ENCODE data around the gene RHBDL1.
A peak's percentile ranks its signal among the peaks of the same experiment; 100 is the strongest.

RHBDL1 gene

DNA sequence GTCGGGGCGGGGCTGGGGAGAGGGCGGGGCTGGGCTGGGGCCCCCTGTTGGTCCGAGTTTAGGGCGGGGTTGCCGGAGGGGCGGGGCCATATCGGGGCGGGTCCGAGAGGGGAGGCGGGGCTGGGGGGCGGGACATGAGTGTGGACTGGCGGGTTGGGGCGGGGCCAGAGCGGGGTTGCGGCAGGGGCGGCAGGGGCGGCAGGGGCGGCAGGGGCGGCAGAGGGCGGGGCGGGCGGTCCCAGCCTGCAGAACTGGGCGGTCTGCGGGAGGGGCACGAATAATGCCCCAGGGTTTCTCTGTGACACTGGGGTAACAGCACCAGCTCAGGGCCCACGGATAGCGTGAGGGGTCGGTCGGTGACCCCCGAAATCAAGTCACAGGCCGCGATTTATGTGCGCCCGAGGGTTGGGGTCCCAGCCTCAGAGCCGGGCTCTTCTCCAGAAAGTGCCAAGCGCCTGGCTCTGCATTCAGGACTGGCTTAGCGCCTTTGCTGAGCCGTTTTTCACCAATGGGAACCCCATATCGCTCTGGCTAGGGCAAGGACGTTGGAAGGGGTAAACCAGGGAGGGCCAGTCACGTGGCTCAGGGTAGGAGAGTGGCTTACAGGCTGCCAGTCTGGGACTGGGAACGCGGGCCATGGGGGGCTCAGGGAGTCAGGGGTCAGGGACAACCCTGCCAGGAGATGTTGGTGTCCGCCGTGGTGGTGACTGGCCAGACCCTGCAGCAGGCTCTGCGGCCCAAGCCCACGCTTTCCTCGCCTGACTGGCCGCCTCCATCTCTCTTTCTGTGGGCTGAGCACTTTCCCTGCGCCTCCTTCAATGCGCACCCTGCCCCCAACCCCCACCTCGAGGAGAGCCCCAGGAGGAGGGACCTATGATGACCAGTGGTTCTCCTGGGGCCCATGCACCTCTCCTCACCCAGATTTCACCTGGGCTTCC, 38.1 kb upstream of the RHBDL1 start:
- DNase-seq, result peak in 4 of 5 experiments; percentile 83 to 87 (median 84)

DNA sequence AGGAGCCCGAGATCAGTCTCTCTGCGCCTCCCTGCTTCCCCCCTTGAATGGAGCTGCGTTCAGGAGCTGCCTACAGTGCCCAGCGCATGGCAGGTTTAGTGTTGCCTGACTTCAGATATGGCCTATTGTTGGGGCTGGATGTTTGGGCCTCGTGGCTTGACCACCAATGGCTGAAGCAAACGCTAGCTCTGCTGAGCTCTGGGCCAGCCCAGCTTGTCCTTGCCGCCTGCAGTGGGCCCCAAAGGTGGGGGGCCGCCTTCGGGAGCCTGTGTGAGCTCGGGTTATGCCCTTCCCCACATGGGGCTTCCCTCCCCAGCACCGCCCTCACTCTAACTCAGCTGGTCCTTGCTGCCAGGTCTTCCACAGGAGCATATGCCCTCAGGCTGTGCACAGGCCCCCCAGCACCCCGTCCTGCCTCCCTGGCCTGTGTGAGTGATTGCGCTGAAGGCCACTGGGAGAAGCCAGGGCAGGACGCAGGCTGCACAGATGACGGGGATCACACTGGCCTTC, 37.4 kb upstream of the RHBDL1 start:
- DNase-seq, result no peak

DNA sequence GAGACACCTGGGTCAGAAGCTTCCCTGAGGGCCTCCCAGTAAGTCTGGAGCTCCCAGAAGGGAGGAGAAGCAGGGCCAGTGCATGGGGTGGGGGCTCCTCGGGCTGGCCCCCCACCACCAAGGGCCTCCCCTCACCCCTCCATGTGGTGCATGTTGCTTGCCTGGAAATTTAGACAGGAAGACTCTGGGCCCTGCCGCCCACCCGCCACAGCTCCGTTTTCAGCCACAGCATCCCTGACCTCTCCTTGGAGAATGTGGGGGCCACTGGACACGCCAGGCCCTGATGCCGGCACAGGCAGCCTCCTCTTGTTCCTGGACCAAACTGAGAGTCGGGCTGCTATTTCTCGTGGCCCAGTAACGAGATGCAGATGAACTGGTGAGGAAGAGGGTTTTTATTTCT, 36.6 kb upstream of the RHBDL1 start:
- DNase-seq, result no peak

DNA sequence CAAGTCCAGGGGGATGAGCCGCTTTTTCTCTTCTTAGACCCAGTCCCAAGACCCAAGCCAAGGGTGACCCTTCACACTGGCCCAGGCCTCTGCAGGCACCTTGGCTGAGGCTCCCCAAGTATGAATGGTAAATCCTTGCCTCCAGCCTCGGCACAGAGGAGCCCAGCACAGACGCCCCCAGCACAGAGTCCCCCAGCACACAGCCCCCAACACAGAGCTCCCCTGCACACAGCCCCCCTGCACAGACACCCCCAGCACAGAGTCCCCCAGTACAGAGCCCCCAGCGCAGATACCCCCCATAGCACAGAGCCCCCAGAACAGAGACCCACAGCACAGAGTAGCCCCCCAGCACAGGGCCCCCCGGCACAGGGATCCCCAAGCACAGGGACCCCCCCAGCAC, 34.9 kb upstream of the RHBDL1 start:
- DNase-seq, result no peak

DNA sequence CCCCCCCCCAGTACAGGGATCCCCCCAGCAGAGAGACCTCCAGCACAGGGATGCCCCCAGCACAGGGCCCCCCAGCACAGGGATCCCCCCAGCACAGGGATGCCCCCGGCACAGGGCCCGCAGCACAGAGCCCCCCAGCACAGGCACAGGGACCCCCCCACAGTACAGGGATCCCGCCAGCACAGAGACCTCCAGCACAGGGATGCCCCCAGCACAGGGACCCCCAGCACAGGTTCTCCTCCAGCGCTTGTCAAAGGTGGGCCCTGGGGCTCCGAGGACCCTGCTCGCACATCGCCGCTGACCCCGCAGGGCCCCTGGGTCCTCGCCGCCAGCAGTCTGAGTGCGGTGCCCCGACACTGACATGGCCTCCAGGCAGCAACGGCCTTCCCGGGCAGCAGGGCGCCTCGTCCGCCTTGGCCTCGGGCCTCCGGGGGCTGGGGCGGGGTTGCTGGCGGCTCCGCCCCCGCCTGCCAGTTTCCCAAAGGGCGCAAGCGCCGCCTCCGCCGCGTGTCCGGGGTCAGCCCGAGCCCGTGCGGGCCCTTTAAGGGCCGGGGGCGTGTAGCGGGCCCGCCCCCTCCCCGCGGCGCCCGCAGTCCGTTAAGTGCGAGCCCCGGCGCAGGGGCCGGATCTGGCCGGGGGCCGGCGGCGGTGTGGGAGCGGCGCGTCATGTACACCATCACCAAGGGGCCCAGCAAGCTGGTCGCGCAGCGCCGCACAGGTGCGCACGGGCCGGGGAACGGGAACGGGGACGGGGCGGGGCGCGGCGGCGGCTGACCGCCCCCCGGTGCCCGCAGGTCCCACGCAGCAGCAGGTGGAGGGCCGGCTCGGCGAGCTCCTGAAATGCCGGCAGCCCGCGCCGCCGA, 33.9 kb upstream of the RHBDL1 start, which contains the start of gene MCRIP2:
Gene MCRIP2 (plus strand): TSS at position 503 of the 863 bp plus-strand sequence. CDS start 164 bp downstream, at position 667.
- DNase-seq, result peak in 4 of 5 experiments; percentile 39 to 70 (median 48)

- peak in 1 of 5 experiments; percentile 40 for DNase-seq
These were observed 33.1 kb upstream of the RHBDL1 start for GRCh38 chr16:642189-643049.

DNA sequence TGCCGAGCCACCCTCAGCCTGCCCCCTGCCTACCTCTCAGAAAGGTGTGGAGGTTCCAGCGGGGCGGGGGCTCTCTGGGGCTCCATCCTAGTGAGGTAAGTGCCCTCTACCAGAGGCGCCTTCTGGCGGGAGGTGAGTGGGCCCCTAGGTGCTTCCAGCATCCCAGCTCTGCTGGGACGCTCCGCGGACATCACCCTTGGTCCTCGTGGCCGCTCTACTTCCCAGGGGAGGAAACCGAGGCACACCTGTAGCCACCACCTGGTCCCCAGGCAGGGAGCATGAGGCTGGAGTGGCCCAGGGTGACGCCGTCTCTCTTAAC, 32.5 kb upstream of the RHBDL1 start:
- DNase-seq, result no peak

- no peak for DNase-seq
These were observed 30.9 kb upstream of the RHBDL1 start for GRCh38 chr16:644556-644955.

- no peak for DNase-seq
These were observed 29.4 kb upstream of the RHBDL1 start for GRCh38 chr16:645852-646678.

DNA sequence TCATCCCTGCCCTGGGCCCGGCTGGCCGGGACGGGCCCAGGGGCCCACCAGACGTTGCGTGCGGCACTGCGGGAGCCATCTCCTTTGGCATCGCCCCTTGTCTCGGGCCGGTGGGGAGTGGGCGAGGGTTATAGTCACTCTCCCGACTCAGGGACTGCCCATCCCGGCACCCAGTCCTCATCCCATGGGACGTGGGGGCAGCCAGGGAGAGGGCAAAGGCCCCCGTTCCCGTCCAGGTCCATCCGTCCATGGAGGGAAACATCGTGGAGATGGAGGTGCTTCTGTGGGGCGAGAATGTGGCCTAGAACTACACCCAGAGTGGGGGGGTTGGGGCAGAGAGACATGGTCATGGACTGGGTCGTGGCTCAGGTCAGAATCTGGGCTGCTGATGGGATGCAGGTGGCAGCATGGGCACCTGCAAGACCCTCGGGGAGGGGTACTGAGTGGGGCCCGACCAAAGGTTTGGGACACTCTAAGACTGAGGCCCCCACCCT, 28.7 kb upstream of the RHBDL1 start:
- no peak for DNase-seq

DNA sequence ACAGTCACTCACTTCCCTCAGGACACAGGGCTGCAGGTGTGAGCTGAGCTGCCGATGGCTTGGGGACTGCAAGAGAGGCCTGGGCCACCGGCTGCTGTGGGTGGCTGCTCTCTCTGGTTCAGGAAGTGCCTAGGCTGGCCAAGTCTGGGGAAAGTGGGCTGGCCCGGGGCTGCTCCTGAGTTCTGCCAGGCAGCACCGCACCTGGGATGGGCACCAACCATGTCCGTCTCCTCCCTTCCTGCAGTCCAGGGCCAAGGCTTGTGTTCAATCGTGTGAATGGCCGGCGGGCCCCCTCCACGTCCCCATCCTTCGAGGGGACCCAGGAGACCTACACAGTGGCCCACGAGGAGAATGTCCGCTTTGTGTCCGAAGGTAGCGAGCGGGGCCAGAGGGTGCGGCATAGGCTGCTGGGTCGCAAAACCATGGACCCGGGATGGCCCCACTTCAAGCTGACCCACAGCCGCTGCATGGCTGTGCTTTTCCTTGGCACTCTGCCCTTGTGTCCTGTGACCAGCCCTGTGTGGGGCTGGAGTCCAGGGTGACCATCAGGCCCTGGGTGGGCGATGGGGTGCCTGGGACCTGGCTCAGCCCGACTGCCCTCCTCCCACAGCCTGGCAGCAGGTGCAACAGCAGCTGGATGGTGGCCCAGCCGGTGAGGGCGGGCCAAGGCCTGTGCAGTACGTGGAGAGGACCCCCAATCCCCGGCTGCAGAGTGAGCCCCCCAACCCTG, 28.1 kb upstream of the RHBDL1 start:
- DNase-seq, result no peak

DNA sequence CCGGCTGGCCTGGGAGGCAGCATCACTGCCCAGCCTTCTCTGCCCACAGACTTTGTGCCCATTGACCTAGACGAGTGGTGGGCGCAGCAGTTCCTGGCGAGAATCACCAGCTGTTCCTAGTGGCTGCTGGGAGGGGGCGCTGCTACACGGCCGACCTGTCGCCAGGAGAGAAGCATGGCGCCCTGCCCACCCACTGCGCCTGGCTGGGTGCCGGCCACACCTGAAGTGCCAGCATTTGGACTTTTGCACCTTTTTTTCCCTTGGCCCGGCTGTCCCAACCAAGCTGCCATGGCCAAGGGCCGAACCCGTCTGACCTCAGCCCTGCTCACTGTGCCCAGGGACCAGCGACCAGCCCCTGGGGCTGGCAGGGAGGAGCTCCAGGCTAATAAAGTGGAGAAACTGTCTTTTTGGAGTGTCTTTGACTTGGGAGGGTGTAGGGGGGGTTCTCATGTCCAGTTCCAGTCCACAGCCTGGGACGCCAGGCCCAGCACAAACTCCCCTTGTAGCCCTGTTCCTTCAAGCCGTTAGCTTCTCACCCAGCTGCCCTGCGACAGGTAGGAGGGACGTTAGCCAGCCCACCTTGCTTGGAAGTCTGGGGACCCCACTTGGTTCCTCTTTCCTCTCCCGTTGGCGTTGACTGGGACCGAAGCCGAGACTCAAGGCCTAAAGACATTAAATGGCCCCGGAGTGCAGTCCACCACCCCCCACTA, 27.2 kb upstream of the RHBDL1 start:
- DNase-seq, result peak in 2 of 5 experiments; percentile 31 to 56

DNA sequence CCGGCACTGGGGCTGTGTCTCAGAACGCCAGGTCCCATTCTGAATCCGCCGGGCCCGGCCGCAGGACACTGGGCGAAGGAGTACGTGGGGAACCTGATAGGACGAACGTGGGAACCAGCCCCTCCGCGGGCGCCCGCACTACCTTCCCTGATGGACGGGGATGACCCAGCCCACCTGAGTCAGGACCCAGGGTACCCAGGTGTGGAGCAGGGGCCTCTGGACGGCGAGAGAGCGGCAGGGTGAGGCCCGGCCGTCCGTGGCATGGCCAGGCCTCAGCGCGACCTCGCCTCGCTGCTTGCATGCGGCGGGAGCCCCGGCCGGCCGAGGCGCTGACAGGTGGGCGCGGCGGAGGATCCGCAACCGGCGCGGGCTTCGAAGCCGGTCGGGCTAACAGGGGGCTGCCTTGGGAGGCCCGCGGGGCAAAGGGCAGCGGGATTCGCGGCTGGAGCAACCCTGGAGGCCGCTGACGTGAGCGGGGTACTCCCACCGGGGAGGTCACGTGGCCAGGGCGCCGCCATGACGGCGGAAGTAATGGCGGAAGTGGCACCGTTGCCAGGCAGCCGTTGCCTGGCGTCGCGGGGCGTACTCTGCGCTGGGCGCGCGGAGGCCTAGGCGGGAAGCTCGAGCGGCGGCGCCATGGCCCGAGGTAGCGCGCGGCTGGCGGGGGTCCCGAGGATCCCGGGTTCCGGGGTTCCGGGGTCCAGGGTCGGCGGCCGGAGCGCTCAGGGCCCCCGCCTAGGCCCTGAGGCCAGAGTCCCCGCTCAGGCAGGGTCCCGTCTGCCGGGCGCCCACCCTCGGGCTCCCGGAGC, 26.5 kb upstream of the RHBDL1 start, which contains the start of gene WDR90:
Gene WDR90 (plus strand): TSS at position 585 of the 809 bp plus-strand sequence. CDS start 52 bp downstream, at position 637.
- DNase-seq, result peak; percentile 83 to 94 (median 86)

- peak in 1 of 5 experiments; percentile 22 for DNase-seq
These were observed 25.8 kb upstream of the RHBDL1 start for GRCh38 chr16:649631-650030.

GRCh38 chr16:651844-652243, 23.6 kb upstream of the RHBDL1 start:
- no peak for DNase-seq

- no peak for DNase-seq
These were observed 22.8 kb upstream of the RHBDL1 start for GRCh38 chr16:652454-653305.

GRCh38 chr16:654034-654433, 21.4 kb upstream of the RHBDL1 start:
- DNase-seq, result no peak

DNA sequence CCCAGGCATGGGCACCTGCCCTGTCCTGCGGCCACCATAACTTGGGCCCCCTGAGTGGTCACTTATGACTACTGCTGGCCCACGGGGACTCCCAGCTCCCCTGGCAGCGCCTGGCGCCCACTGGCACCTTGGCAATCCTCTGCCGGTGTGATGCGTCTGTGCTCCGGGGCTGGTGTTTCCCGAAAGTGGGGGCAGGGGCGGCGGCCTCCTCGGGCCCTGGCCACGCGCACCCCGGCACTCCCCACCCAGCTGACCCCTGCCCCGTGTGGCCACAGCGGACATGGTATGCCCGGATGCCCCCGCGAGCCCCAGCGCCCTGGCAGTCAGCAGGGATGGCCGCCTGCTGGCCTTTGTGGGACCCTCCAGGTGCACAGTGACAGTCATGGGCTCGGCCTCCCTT, 18.0 kb upstream of the RHBDL1 start:
- DNase-seq, result no peak

Data from T-helper 2 cell (primary cell).